SK-N-SH (cell line): ENCODE data around the gene GMPR. TPM values are rescaled to one million over a fixed set of nuclear protein-coding genes. Genes with fewer than 3 reads are reported as not detected.

ENCODE experiments used
- CTCF ChIA-PET: fragments of 300-600, 350-600 bp; formaldehyde crosslinking; extraction: SDS; loops from one replicate; lab custom pipeline; 2021; lab: Yijun Ruan, JAX
- POLR2A ChIA-PET: fragments of 350-600 bp; sonication (Branson Sonifier 250); formaldehyde crosslinking; extraction: SDS; loops from one replicate; lab custom pipeline; 2020; ENCODE audit warnings: antibody characterized with exemption, inconsistent platforms; lab: Yijun Ruan, JAX
- DNase-seq: peaks from one replicate; pipeline ENCODE4 v3.0.0; 2012
- H2AFZ ChIP-seq: fragments of 200-600 bp; sonication (generic); 2 replicates; pipeline ENCODE4 v1.8.1; 2016; ENCODE audit warnings: antibody characterized with exemption, mild to moderate bottlenecking, low read depth
- H3F3A ChIP-seq: fragments of 200-600 bp; sonication (generic); replicated peaks from 2 replicates; pipeline ENCODE3; 2016; ENCODE audit warnings: antibody characterized with exemption, mild to moderate bottlenecking; ENCODE audit not compliant: insufficient read depth
- H3K27ac ChIP-seq, 2 experiments: fragments of 200-500 bp in 1 of 2; fragments of 200-600 bp in 1 of 2; sonication (Bioruptor generic) in 1 of 2; sonication (generic), shearing (Covaris generic) in 1 of 2; 2 replicates each; pipeline versions ENCODE4 v1.5.1 to v1.6.1; 2014 to 2016; ENCODE audit warnings: low read depth in 2 of 2, inconsistent platforms in 1 of 2, low read length in 1 of 2, mild to moderate bottlenecking in 1 of 2, mixed read lengths in 1 of 2
- H3K27me3 ChIP-seq: fragments of 200-600 bp; sonication (generic), shearing (Covaris generic); 2 replicates; pipeline ENCODE4 v1.6.1; 2016; ENCODE audit warnings: mixed run types; ENCODE audit not compliant: insufficient read depth
- H3K36me3 ChIP-seq, 2 experiments: fragments of 200-500 bp in 1 of 2; fragments of 200-600 bp in 1 of 2; sonication (Bioruptor generic) in 1 of 2; sonication (generic) in 1 of 2; replicated peaks in 1 of 2; 2 replicates each; pipeline versions ENCODE3 to v1.5.1; 2014 to 2016; ENCODE audit warnings: low read length in 1 of 2, mild to moderate bottlenecking in 1 of 2; ENCODE audit not compliant: insufficient read depth in 2 of 2, control insufficient read depth in 1 of 2
- H3K4me1 ChIP-seq, 2 experiments: fragments of 200-500 bp in 1 of 2; fragments of 200-600 bp in 1 of 2; sonication (Bioruptor generic) in 1 of 2; sonication (generic), shearing (Covaris generic) in 1 of 2; 2 replicates each; pipeline versions ENCODE4 v1.5.1 to v1.6.1; 2014 to 2016; ENCODE audit warnings: low read depth in 1 of 2, low read length in 1 of 2, mixed run types in 1 of 2; ENCODE audit not compliant: insufficient read depth in 2 of 2, control insufficient read depth in 1 of 2
- H3K4me2 ChIP-seq: fragments of 200-600 bp; sonication (generic), shearing (Covaris generic); 2 replicates; pipeline ENCODE4 v1.6.1; 2017; ENCODE audit warnings: mixed run types
- H3K4me3 ChIP-seq, 2 experiments: fragments of 200-500 bp in 1 of 2; fragments of 200-600 bp in 1 of 2; sonication (Bioruptor generic) in 1 of 2; sonication (generic), shearing (Covaris generic) in 1 of 2; 2 replicates each; pipeline versions ENCODE4 v1.5.1 to v1.8.1; 2014 to 2016; ENCODE audit warnings: low read depth in 2 of 2, inconsistent platforms in 1 of 2, low read length in 1 of 2, mild to moderate bottlenecking in 1 of 2, mixed read lengths in 1 of 2, moderate library complexity in 1 of 2
- H3K79me2 ChIP-seq: fragments of 200-600 bp; sonication (generic); 2 replicates; pipeline ENCODE4 v1.8.1; 2017; ENCODE audit warnings: mild to moderate bottlenecking; ENCODE audit not compliant: insufficient read depth
- H3K9ac ChIP-seq: fragments of 200-600 bp; sonication (generic); 2 replicates; pipeline ENCODE4 v1.6.1; 2017; ENCODE audit warnings: mixed run types
- H3K9me2 ChIP-seq: fragments of 200-600 bp; sonication (generic); 2 replicates; pipeline ENCODE4 v1.6.1; 2017; ENCODE audit warnings: mixed run types
- H3K9me3 ChIP-seq: fragments of 200-600 bp; sonication (generic); 2 replicates; pipeline ENCODE4 v1.6.1; 2017; ENCODE audit warnings: mixed run types, mild to moderate bottlenecking, moderate library complexity
- H4K20me1 ChIP-seq: fragments of 200-600 bp; sonication (generic); 2 replicates; pipeline ENCODE4 v1.6.1; 2017; ENCODE audit warnings: mild to moderate bottlenecking, mixed run types; ENCODE audit not compliant: insufficient read depth
- ELF1 ChIP-seq: IDR thresholded peaks from 2 replicates; pipeline ENCODE4 v1.4.0; 2012
- EP300 ChIP-seq, 2 experiments: IDR thresholded peaks; 2 replicates each; pipeline versions ENCODE4 v1.4.0 to v1.6.1; 2012; ENCODE audit warnings: borderline replicate concordance in 1 of 2, low read depth in 1 of 2, low read length in 1 of 2
- FOSL2 ChIP-seq: IDR thresholded peaks from 2 replicates; pipeline ENCODE4 v1.4.0; 2012; ENCODE audit warnings: low read depth, mild to moderate bottlenecking, moderate library complexity, borderline replicate concordance
- FOXJ3 ChIP-seq: sonication (generic); formaldehyde crosslinking; IDR thresholded peaks from 2 replicates; pipeline ENCODE4 v1.5.1; 2020; ENCODE audit warnings: mild to moderate bottlenecking, missing genetic modification reagents
- GABPA ChIP-seq: IDR thresholded peaks from 2 replicates; pipeline ENCODE4 v1.4.0; 2012; ENCODE audit warnings: low read depth, mild to moderate bottlenecking
- JUND ChIP-seq: IDR thresholded peaks from 2 replicates; pipeline ENCODE4 v1.4.0; 2012
- NFIC ChIP-seq: IDR thresholded peaks from 2 replicates; pipeline ENCODE4 v1.4.0; 2012; ENCODE audit warnings: borderline replicate concordance
- NRF1 ChIP-seq: IDR thresholded peaks from 2 replicates; pipeline ENCODE4 v1.6.1; 2012; ENCODE audit warnings: low read depth, mild to moderate bottlenecking, low read length
- RAD21 ChIP-seq: IDR thresholded peaks from 2 replicates; pipeline ENCODE4 v1.6.1; 2012; ENCODE audit warnings: mild to moderate bottlenecking, low read length
- RCOR1 ChIP-seq: fragments of 150-350 bp; IDR thresholded peaks from 2 replicates; pipeline ENCODE4 v1.6.1; 2017; ENCODE audit warnings: antibody characterized with exemption, low read length
- TCF12 ChIP-seq: IDR thresholded peaks from 2 replicates; pipeline ENCODE4 v1.4.0; 2012
- TEAD4 ChIP-seq: IDR thresholded peaks from 2 replicates; pipeline ENCODE4 v1.4.0; 2012; ENCODE audit warnings: mild to moderate bottlenecking, borderline replicate concordance; ENCODE audit not compliant: insufficient read depth
- USF2 ChIP-seq: fragments of 150-350 bp; IDR thresholded peaks from 2 replicates; pipeline ENCODE4 v1.6.1; 2017; ENCODE audit warnings: antibody characterized with exemption, low read length, low read depth, borderline replicate concordance
- ZBTB33 ChIP-seq: IDR thresholded peaks from 2 replicates; pipeline ENCODE4 v1.4.0; 2012; ENCODE audit warnings: low read depth, borderline replicate concordance
- WGBS: methylation state at CpG from one replicate; pipeline ENCODE4 v1.1.6; 2017; ENCODE audit warnings: low lambda C conversion rate; 5-methylcytosine and 5-hydroxymethylcytosine counted together
- polyA plus RNA-seq, 3 experiments: library from polyadenylated mRNA; depleted of rRNA; stranded (reverse); fragments of >200 nt; gene quantifications; 2 replicates each; pipeline ENCODE4 v1.2.3, GENCODE V29; 2012
- TF ChIP-seq, protein P1 (sequence below): fragments of 150-350 bp; IDR thresholded peaks from 2 replicates; pipeline ENCODE4 v1.6.1; 2016; ENCODE audit warnings: mild to moderate bottlenecking, low read depth, low read length
- TF ChIP-seq, protein P2 (sequence below): IDR thresholded peaks from 2 replicates; pipeline ENCODE4 v1.4.0; 2012; ENCODE audit warnings: low read depth, borderline replicate concordance

Gene GMPR
- polyA plus RNA-seq, 1 of the 3 experiments (the other 2 are of a cell fraction): 21.0 TPM

GRCh38 chr6:16320533-16321340 lies 82.3 kb downstream of the GMPR start:
- Histone ChIP-seq H3K27me3 (no peaks in the 10 kb centered on the region), H3K9me2 (no peaks in the 10 kb centered on the region), H3F3A (peaks cover 41% of the 10 kb centered on the region), H2AFZ (no peak overlapping the region), H3K4me1 (peaks cover 13 to 57% of the 10 kb centered on the region in 2 experiments; a peak in 3 of 4 replicates), H3K27ac (peak overlapping the region; percentile 56 to 94), H3K9me3 (no peaks in the 10 kb centered on the region), H3K79me2 (peaks cover 22% of the 10 kb centered on the region), H3K4me3 (peak overlapping the region in 1 of 2 experiments; percentile 58; a peak in 3 of 4 replicates), H3K9ac (peak overlapping the region; percentile 42; the same call in 1 of the 2 replicates)
- 86% methylated on average over 19 of the region's 21 CpGs for WGBS
- DNase-seq: no peak
- CTCF ChIA-PET: interaction anchor here (10.2 kb wide), 1 partner anchor 12 kb away, joined by 81 read pairs; no protein-coding TSS in a partner anchor
- TF ChIP-seq FOSL2 (no peak), EP300 (IDR thresholded peaks at IDR 0.05; ENCODE audit: borderline replicate concordance in 1 of 2, low read depth in 1 of 2, low read length in 1 of 2) (no peak), FOXJ3 (no peak)
- TF ChIP-seq, all 33 proteins: peak for 0
- POLR2A ChIA-PET: no interaction called here
- Histone ChIP-seq H3K4me2 (peak overlapping the region; percentile 81), H3K36me3 (peaks cover 0 to 7% of the 10 kb centered on the region in 2 experiments), H4K20me1 (peaks cover 23% of the 10 kb centered on the region)

GRCh38 chr6:16321341-16321710 lies 82.9 kb downstream of the GMPR start:
- ChIA-PET CTCF (interaction anchor here (10.2 kb wide), 1 partner anchor 11 kb away, joined by 81 read pairs; no protein-coding TSS in a partner anchor), POLR2A (no interaction called here)
- DNase-seq: no peak
- H3K4me3 ChIP-seq: no peak overlapping the region
- peaks cover 13 to 57% of the 10 kb centered on the region in 2 experiments; a peak in 3 of 4 replicates for H3K4me1 ChIP-seq
- WGBS: 96% methylated on average over 7 of the region's 7 CpGs
- peak overlapping the region in 1 of 2 experiments; percentile 94; a peak in 2 of 4 replicates for H3K27ac ChIP-seq
- no peak overlapping the region for H3K9ac ChIP-seq
- H3K9me2 ChIP-seq: no peaks in the 10 kb centered on the region
- H3F3A ChIP-seq: peaks cover 41% of the 10 kb centered on the region
- no peaks in the 10 kb centered on the region for H3K27me3 ChIP-seq
- TF ChIP-seq, protein P1, sequence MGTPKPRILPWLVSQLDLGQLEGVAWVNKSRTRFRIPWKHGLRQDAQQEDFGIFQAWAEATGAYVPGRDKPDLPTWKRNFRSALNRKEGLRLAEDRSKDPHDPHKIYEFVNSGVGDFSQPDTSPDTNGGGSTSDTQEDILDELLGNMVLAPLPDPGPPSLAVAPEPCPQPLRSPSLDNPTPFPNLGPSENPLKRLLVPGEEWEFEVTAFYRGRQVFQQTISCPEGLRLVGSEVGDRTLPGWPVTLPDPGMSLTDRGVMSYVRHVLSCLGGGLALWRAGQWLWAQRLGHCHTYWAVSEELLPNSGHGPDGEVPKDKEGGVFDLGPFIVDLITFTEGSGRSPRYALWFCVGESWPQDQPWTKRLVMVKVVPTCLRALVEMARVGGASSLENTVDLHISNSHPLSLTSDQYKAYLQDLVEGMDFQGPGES: no peak
- TF ChIP-seq JUND (no peak), RCOR1 (no peak), RAD21 (no peak), TEAD4 (no peak)
- 0 out of 2 replicates have a peak overlapping the region, but pooled peaks have one; percentile 81 for H3K4me2 ChIP-seq
- H3K9me3 ChIP-seq: no peaks in the 10 kb centered on the region
- peaks cover 5 to 12% of the 10 kb centered on the region in 2 experiments for H3K36me3 ChIP-seq
- peaks cover 18% of the 10 kb centered on the region for H4K20me1 ChIP-seq
- peaks cover 22% of the 10 kb centered on the region for H3K79me2 ChIP-seq
- no peak overlapping the region for H2AFZ ChIP-seq

GRCh38 chr6:16321826-16322225 lies 83.4 kb downstream of the GMPR start:
- Histone ChIP-seq H3K4me3 (no peak overlapping the region), H3K79me2 (peaks cover 20% of the 10 kb centered on the region), H3K27me3 (no peaks in the 10 kb centered on the region), H3F3A (peaks cover 41% of the 10 kb centered on the region), H3K9me3 (no peaks in the 10 kb centered on the region), H3K9ac (no peak overlapping the region), H4K20me1 (peaks cover 15% of the 10 kb centered on the region; the same call in 1 of the 2 replicates), H3K9me2 (no peaks in the 10 kb centered on the region), H3K27ac (peak overlapping the region in 1 of 2 experiments; percentile 94; a peak in 1 of 4 replicates), H3K4me1 (peaks cover 13 to 57% of the 10 kb centered on the region in 2 experiments; a peak in 3 of 4 replicates), H2AFZ (no peak overlapping the region), H3K4me2 (no peak overlapping the region), H3K36me3 (peaks cover 7 to 13% of the 10 kb centered on the region in 2 experiments)
- no peak for DNase-seq
- ChIA-PET POLR2A (no interaction called here), CTCF (interaction anchor here (10.2 kb wide), 1 partner anchor 11 kb away, joined by 81 read pairs; no protein-coding TSS in a partner anchor)
- WGBS: 96% methylated on average over 11 of the region's 11 CpGs
- TF ChIP-seq FOXJ3 (no peak), TCF12 (no peak), GABPA (no peak), USF2 (no peak), ELF1 (no peak), NFIC (no peak), ZBTB33 (no peak), NRF1 (no peak), EP300 (IDR thresholded peaks at IDR 0.05; ENCODE audit: borderline replicate concordance in 1 of 2, low read depth in 1 of 2, low read length in 1 of 2) (no peak)
- TF ChIP-seq, protein P2, sequence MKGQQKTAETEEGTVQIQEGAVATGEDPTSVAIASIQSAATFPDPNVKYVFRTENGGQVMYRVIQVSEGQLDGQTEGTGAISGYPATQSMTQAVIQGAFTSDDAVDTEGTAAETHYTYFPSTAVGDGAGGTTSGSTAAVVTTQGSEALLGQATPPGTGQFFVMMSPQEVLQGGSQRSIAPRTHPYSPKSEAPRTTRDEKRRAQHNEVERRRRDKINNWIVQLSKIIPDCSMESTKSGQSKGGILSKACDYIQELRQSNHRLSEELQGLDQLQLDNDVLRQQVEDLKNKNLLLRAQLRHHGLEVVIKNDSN: no peak
